Caco-2 (cell line): ENCODE measurements around the gene RBM17. TPM values are rescaled to one million over a fixed set of nuclear protein-coding genes. Genes with fewer than 3 reads are reported as not detected.

Experiments
- BruUV-seq: library from RNA; stranded (reverse); fragments of 400-500 nt; replicated peaks from 2 replicates; lab custom pipeline; 2021; lab: Mats Ljungman, UMichigan
- CTCF ChIA-PET: fragments of 300-600 bp; sonication (Branson Sonifier 250); formaldehyde crosslinking; loops from one replicate; lab custom pipeline; 2022; ENCODE audit warnings: antibody characterized with exemption; lab: Charles Lee
- POLR2A ChIA-PET: fragments of 300-600 bp; sonication (Branson Sonifier 250); formaldehyde crosslinking; loops from one replicate; lab custom pipeline; 2022; ENCODE audit warnings: antibody characterized with exemption; lab: Charles Lee
- DNase-seq, 2 experiments: peaks; one replicate each; pipeline versions ENCODE4 v3.0.0 to v3.0.0-alpha.2; 2020 to 2022
- H3K27me3 ChIP-seq: replicated peaks from 2 replicates; pipeline ENCODE4 v1.6.0; 2011; ENCODE audit warnings: low read length; ENCODE audit not compliant: control insufficient read depth, insufficient read depth
- H3K36me3 ChIP-seq: 2 replicates; pipeline ENCODE4 v1.5.1; 2011; ENCODE audit warnings: low read length; ENCODE audit not compliant: control insufficient read depth, insufficient read depth
- H3K4me1 ChIP-seq: fragments of 250-450 bp; sonication (Bioruptor Pico); 2 replicates; pipeline ENCODE4 v1.5.1; 2020; ENCODE audit warnings: mild to moderate bottlenecking
- H3K4me3 ChIP-seq: 2 replicates; pipeline ENCODE4 v1.5.1; 2011; ENCODE audit warnings: low read depth, mild to moderate bottlenecking, control low read depth, low read length
- H3K9me3 ChIP-seq: fragments of 250-450 bp; sonication (Bioruptor Pico); 2 replicates; pipeline ENCODE4 v1.5.1; 2020; ENCODE audit warnings: mild to moderate bottlenecking, moderate library complexity
- H3K27ac Mint-ChIP-seq: one replicate; pipeline ENCODE4 v1.8.0; 2022; ENCODE audit warnings: mixed read lengths; ENCODE audit not compliant: unreplicated experiment
- H3K27me3 Mint-ChIP-seq: one replicate; pipeline ENCODE4 v1.8.0; 2022; ENCODE audit warnings: mixed read lengths; ENCODE audit not compliant: insufficient read depth, unreplicated experiment
- H3K36me3 Mint-ChIP-seq: one replicate; pipeline ENCODE4 v1.8.0; 2022; ENCODE audit warnings: mild to moderate bottlenecking, mixed read lengths; ENCODE audit not compliant: insufficient read depth, unreplicated experiment
- H3K4me1 Mint-ChIP-seq: one replicate; pipeline ENCODE4 v1.8.0; 2022; ENCODE audit warnings: low read depth, mixed read lengths; ENCODE audit not compliant: unreplicated experiment
- H3K4me3 Mint-ChIP-seq: one replicate; pipeline ENCODE4 v1.8.0; 2022; ENCODE audit warnings: mild to moderate bottlenecking, moderate library complexity, mixed read lengths; ENCODE audit not compliant: unreplicated experiment
- H3K9me3 Mint-ChIP-seq: one replicate; pipeline ENCODE4 v1.8.0; 2022; ENCODE audit warnings: mixed read lengths; ENCODE audit not compliant: unreplicated experiment
- intact Hi-C: fragments of 100-400 bp; cut with micrococcal nuclease; formaldehyde crosslinking; loops from one replicate; pipeline ENCODE4 v1.10.0; 2022; ENCODE audit not compliant: unreplicated experiment
- total RNA-seq: library from RNA; stranded (reverse); gene quantifications from 2 replicates; pipeline ENCODE4 v1.2.3, GENCODE V29; 2022
- TF ChIP-seq, protein P1 (sequence below), 2 experiments: fragments of 200-600 bp in 1 of 2; IDR thresholded peaks; 1 replicate in 1 of 2; 2 replicates in 1 of 2; pipeline versions ENCODE4 v1.5.1 to v1.8.0; 2011 to 2022; ENCODE audit warnings: antibody characterized with exemption in 1 of 2, control low read depth in 1 of 2, inconsistent platforms in 1 of 2, low read depth in 1 of 2, low read length in 1 of 2, mild to moderate bottlenecking in 1 of 2, moderate library complexity in 1 of 2; ENCODE audit not compliant: insufficient read depth in 1 of 2, severe bottlenecking in 1 of 2, unreplicated experiment in 1 of 2

The RBM17 gene
- total RNA-seq, 1 experiment from 2014 or later = 290 TPM

DNA sequence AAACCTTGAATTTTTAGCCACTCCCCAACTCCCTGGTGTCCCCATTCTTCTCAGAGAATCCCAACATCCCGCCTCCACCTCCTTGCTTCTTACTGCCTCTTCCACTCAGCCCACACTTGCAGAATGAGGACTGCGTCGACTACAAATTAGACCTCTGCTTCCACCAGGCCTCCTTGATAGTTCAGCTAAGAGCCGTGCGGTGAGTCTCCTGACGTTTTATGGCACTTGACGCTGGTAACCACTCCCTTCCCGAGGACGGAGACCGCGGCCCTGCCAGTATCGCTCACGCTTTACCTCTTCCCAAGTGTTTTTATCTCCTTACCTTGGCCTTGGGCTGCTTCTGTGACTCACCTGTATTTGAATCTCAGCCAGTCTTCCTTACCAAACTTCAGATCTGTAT lies 31.1 kb downstream of the RBM17 start:
- Histone ChIP-seq H3K4me1 (no peaks in the 10 kb centered on the region), H3K36me3 (no peaks in the 10 kb centered on the region), H3K4me3 (no peak overlapping the region), H3K27me3 (no peaks in the 10 kb centered on the region), H3K9me3 (no peaks in the 10 kb centered on the region)
- no peaks in the 10 kb centered on the region for H3K4me1 Mint-ChIP-seq
- intact Hi-C loops = no loop called here
- H3K9me3 Mint-ChIP-seq = no peaks in the 10 kb centered on the region
- ChIA-PET POLR2A (no interaction called here), CTCF (interaction anchor here (1.5 kb wide), 1 partner anchor 282 kb away, joined by 6 read pairs; no protein-coding TSS in a partner anchor)
- no peaks in the 10 kb centered on the region for H3K27me3 Mint-ChIP-seq
- no peak overlapping the region for H3K4me3 Mint-ChIP-seq
- BruUV-seq = no TSS peak
- TF ChIP-seq, protein P1, sequence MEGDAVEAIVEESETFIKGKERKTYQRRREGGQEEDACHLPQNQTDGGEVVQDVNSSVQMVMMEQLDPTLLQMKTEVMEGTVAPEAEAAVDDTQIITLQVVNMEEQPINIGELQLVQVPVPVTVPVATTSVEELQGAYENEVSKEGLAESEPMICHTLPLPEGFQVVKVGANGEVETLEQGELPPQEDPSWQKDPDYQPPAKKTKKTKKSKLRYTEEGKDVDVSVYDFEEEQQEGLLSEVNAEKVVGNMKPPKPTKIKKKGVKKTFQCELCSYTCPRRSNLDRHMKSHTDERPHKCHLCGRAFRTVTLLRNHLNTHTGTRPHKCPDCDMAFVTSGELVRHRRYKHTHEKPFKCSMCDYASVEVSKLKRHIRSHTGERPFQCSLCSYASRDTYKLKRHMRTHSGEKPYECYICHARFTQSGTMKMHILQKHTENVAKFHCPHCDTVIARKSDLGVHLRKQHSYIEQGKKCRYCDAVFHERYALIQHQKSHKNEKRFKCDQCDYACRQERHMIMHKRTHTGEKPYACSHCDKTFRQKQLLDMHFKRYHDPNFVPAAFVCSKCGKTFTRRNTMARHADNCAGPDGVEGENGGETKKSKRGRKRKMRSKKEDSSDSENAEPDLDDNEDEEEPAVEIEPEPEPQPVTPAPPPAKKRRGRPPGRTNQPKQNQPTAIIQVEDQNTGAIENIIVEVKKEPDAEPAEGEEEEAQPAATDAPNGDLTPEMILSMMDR (IDR thresholded peaks at IDR 0.05; ENCODE audit: insufficient read depth in 1 of 2, low read depth in 1 of 2, low read length in 1 of 2, severe bottlenecking in 1 of 2, unreplicated experiment in 1 of 2) = no peak
- no peak for DNase-seq
- H3K36me3 Mint-ChIP-seq = peaks cover 49% of the 10 kb centered on the region
- no peak overlapping the region for H3K27ac Mint-ChIP-seq

DNA sequence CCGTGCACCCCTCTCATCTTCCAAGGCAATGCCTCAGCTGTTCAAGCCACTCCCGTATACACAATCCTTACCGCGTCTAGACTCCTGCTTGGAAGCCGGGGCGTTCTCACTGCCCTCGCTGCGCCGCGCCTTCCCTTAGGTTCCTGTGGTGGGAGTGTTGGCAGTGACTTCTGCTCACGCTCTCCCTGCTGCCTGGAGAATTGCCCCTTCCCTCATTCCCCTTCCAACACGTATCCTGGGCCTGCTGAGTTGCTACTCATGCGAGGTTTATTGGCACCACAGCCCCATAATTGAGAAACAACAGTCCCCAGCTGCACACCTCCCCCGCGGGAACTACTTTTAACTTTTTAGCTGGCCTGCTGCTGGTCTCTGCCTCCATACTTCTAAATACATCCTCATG lies 31.9 kb downstream of the RBM17 start:
- Mint-ChIP-seq H3K36me3 (peaks cover 42% of the 10 kb centered on the region), H3K27ac (no peak overlapping the region), H3K4me1 (no peaks in the 10 kb centered on the region), H3K9me3 (no peaks in the 10 kb centered on the region), H3K27me3 (no peaks in the 10 kb centered on the region), H3K4me3 (no peak overlapping the region)
- Histone ChIP-seq H3K4me1 (no peaks in the 10 kb centered on the region), H3K4me3 (no peak overlapping the region), H3K9me3 (no peaks in the 10 kb centered on the region), H3K27me3 (no peaks in the 10 kb centered on the region), H3K36me3 (no peaks in the 10 kb centered on the region)
- CTCF ChIA-PET = interaction anchor here (0.7 kb wide), 1 partner anchor 191 kb away, joined by 3 read pairs; no protein-coding TSS in a partner anchor
- TF ChIP-seq, protein P1 (IDR thresholded peaks at IDR 0.05; ENCODE audit: insufficient read depth in 1 of 2, low read depth in 1 of 2, low read length in 1 of 2, severe bottlenecking in 1 of 2, unreplicated experiment in 1 of 2) = no peak
- POLR2A ChIA-PET = no interaction called here
- intact Hi-C loops = no loop called here
- BruUV-seq = no TSS peak
- no peak for DNase-seq

DNA sequence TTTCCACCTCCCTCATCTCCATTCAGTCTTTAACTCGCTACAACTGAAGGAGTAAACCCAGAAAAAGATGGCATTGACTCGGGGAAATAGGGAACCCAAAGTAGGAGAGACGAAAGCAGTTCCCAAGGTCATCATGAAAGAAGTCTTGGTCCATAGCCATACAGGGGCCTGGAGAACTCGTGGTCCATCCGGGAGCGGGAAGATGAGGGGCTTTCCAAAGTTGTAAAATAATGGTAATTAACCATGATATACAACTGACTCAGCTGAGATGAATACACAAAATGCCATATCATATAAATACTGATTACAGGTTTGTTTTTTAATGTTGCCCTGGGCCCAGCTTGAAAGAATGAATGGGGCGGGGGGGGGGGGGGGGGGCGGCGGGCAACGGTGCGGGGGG lies 32.3 kb downstream of the RBM17 start:
- Histone ChIP-seq H3K4me1 (no peaks in the 10 kb centered on the region), H3K36me3 (no peaks in the 10 kb centered on the region), H3K4me3 (no peak overlapping the region), H3K9me3 (no peaks in the 10 kb centered on the region), H3K27me3 (no peaks in the 10 kb centered on the region)
- Mint-ChIP-seq H3K4me3 (no peak overlapping the region), H3K36me3 (peaks cover 37% of the 10 kb centered on the region), H3K27me3 (no peaks in the 10 kb centered on the region), H3K4me1 (no peaks in the 10 kb centered on the region), H3K27ac (no peak overlapping the region), H3K9me3 (no peaks in the 10 kb centered on the region)
- CTCF ChIA-PET = interaction anchor here (0.7 kb wide), 1 partner anchor 190 kb away, joined by 3 read pairs; no protein-coding TSS in a partner anchor
- TF ChIP-seq, protein P1 (IDR thresholded peaks at IDR 0.05; ENCODE audit: insufficient read depth in 1 of 2, low read depth in 1 of 2, low read length in 1 of 2, severe bottlenecking in 1 of 2, unreplicated experiment in 1 of 2) = no peak
- POLR2A ChIA-PET = no interaction called here
- no TSS peak for BruUV-seq
- intact Hi-C loops = no loop called here
- no peak for DNase-seq
